GM12873 (cell line): ENCODE measurements around the gene PTPRN2.
A peak's percentile ranks its signal among the peaks of the same experiment; 100 is the strongest.

ENCODE experiments used
- CTCF ChIP-seq: IDR thresholded peaks from 2 replicates; pipeline ENCODE4 v1.5.1; 2012; ENCODE audit warnings: low read depth, mild to moderate bottlenecking, moderate library complexity, low read length, control low read depth; ENCODE audit not compliant: insufficient read depth; ENCODE audit errors: missing control alignments

PTPRN2 gene

GRCh38 chr7:158358926-158359645 lies 228.5 kb downstream of the PTPRN2 start:
- no peak for TF ChIP-seq CTCF

- TF ChIP-seq CTCF: no peak
Observed at GRCh38 chr7:158357898-158358821, 229.5 kb downstream of the PTPRN2 start.

DNA sequence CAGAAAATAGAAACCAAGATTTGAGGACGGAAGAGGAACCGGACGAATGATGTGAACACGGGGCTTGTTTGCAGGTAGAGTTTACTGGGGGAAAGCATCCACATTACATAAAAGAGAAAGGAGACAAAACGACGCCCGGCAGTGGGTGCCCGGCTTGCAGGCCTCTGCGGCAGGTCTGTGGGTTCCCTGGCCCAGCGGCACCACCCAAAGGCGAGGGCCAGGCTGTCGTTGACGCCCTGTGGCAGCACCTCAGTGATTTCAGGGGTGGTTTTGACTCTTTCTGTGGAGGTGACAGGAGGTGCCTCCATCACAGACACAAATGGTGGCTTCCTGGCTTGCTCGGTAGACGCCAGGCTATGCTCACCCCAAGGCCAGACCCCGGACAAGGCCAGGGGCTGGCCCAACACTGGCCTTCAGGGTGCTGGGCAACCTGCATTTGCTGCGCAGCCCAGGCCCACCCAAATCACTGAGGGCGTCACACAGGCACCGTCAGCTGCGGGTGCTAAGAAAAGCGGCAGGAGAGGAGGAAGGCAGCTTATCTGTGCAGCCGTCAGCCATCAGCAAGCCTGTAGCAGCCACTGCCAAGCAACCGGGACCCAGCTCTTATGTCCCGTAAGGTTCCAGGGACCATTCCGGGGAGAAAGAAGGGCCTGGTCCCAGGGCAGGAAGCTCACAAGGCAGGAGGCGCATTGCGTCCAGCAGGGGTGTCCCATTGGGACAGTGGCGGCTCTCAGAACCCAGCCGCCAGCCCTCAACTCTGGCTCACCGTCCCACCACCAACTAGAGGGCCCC lies 230.3 kb downstream of the PTPRN2 start:
- no peak for TF ChIP-seq CTCF

DNA sequence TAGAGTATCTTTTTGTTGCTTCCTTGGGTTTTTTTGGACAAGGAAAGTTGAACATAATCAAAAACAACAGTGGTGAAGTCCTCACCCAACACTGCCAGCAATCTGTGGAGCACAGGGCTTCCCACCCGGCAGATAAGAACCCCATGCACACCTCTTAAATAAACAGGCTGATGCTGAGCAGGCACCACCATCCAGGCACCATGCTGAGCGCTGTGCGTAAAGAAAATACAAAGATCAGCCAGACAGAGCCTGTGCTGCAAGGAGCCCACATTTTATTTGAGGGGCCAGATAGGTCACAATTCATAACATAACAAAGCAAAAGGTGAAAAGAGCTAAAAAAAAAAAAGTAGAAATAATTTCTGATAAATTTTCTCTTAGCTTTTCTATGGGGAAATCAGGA lies 231.2 kb downstream of the PTPRN2 start:
- TF ChIP-seq CTCF: no peak

- peak; percentile 16 for TF ChIP-seq CTCF
Observed at GRCh38 chr7:158355456-158356065, 232.1 kb downstream of the PTPRN2 start.

- TF ChIP-seq CTCF: no peak
Observed at GRCh38 chr7:158354861-158355260, 232.8 kb downstream of the PTPRN2 start.
